Islet precursor cell (in vitro differentiated cells): ENCODE data around the gene MSL3B.

Source experiments
- DNase-seq: peaks from one replicate; pipeline ENCODE4 v3.0.0-alpha.2; 2018

The MSL3B gene

GRCh38 chr2:233852056-233852455 lies 16.1 kb downstream of the MSL3B start:
- DNase-seq = no peak

GRCh38 chr2:233851169-233851568 lies 17.0 kb downstream of the MSL3B start:
- no peak for DNase-seq

- no peak for DNase-seq
These were observed 17.4 kb downstream of the MSL3B start for GRCh38 chr2:233850745-233851144.

- DNase-seq = no peak
These were observed 18.4 kb downstream of the MSL3B start for GRCh38 chr2:233849607-233850271.

GRCh38 chr2:233848276-233848675 lies 19.9 kb downstream of the MSL3B start:
- no peak for DNase-seq

- no peak for DNase-seq
These were observed 20.8 kb downstream of the MSL3B start for GRCh38 chr2:233847248-233847898.

GRCh38 chr2:233846387-233847247 lies 21.6 kb downstream of the MSL3B start:
- DNase-seq = no peak

- no peak for DNase-seq
These were observed 22.7 kb downstream of the MSL3B start for GRCh38 chr2:233845301-233846060.

GRCh38 chr2:233844836-233845235 lies 23.4 kb downstream of the MSL3B start:
- no peak for DNase-seq

GRCh38 chr2:233844064-233844807 lies 23.9 kb downstream of the MSL3B start:
- DNase-seq = peak; percentile 37

- peak; percentile 35 for DNase-seq
These were observed 27.0 kb downstream of the MSL3B start for GRCh38 chr2:233841183-233841582.

GRCh38 chr2:233840520-233840919 lies 27.7 kb downstream of the MSL3B start:
- no peak for DNase-seq

GRCh38 chr2:233839447-233839820 lies 28.8 kb downstream of the MSL3B start:
- DNase-seq = peak; percentile 52

GRCh38 chr2:233838726-233839446 lies 29.3 kb downstream of the MSL3B start:
- no peak for DNase-seq

- peak; percentile 38 for DNase-seq
These were observed 29.9 kb downstream of the MSL3B start for GRCh38 chr2:233838251-233838650.

- DNase-seq = no peak
These were observed 30.4 kb downstream of the MSL3B start for GRCh38 chr2:233837694-233838229.

- no peak for DNase-seq
These were observed 31.8 kb downstream of the MSL3B start for GRCh38 chr2:233836359-233836758.

- DNase-seq = peak; percentile 36
These were observed 32.7 kb downstream of the MSL3B start for GRCh38 chr2:233835230-233836186.

- DNase-seq = peak; percentile 23
These were observed 34.8 kb downstream of the MSL3B start for GRCh38 chr2:233833345-233833744.

- DNase-seq = peak; percentile 75
These were observed 35.3 kb downstream of the MSL3B start for GRCh38 chr2:233832869-233833311.
